Neural cell (in vitro differentiated cells): Measurements from ENCODE around the gene PAXIP1. TPM values are rescaled to one million over a fixed set of nuclear protein-coding genes. Genes with fewer than 3 reads are reported as not detected.

ENCODE experiments used
- H2AFZ ChIP-seq: fragments of 200-600, 300-800 bp; sonication (generic), shearing (Covaris generic); 2 replicates; pipeline ENCODE4 v1.6.0; 2014; ENCODE audit warnings: low read depth, mild to moderate bottlenecking, antibody characterized with exemption, low read length, moderate library complexity
- H3F3A ChIP-seq: fragments of 200-600 bp; shearing (Covaris generic); 2 replicates; pipeline ENCODE4 v1.6.1; 2016; ENCODE audit warnings: mild to moderate bottlenecking, moderate library complexity, mixed read lengths, antibody characterized with exemption, low read length; ENCODE audit not compliant: insufficient read depth, poor library complexity, severe bottlenecking
- H3K27ac ChIP-seq: fragments of 200-600, 300-800 bp; sonication (generic), shearing (Covaris generic); 2 replicates; pipeline ENCODE4 v1.5.1; 2014; ENCODE audit warnings: mild to moderate bottlenecking, low read length, moderate library complexity
- H3K27me3 ChIP-seq: fragments of 300-800, 200-600 bp; sonication (generic), shearing (Covaris generic); 2 replicates; pipeline ENCODE4 v1.6.0; 2014; ENCODE audit warnings: mild to moderate bottlenecking, low read depth, low read length, moderate library complexity; ENCODE audit not compliant: insufficient read depth
- H3K36me3 ChIP-seq: fragments of 300-800, 200-600 bp; sonication (generic), shearing (Covaris generic); 2 replicates; pipeline ENCODE4 v1.5.1; 2014; ENCODE audit warnings: mild to moderate bottlenecking, antibody characterized with exemption, low read length, moderate library complexity; ENCODE audit not compliant: insufficient read depth
- H3K4me2 ChIP-seq: fragments of 300-800, 200-600 bp; sonication (generic), shearing (Covaris generic); 2 replicates; pipeline ENCODE4 v1.6.0; 2014; ENCODE audit warnings: mild to moderate bottlenecking, low read length
- H3K4me3 ChIP-seq: fragments of 300-800, 200-600 bp; sonication (generic), shearing (Covaris generic); 2 replicates; pipeline ENCODE4 v1.5.1; 2014; ENCODE audit warnings: mild to moderate bottlenecking, low read length, moderate library complexity
- H3K79me2 ChIP-seq: fragments of 200-600 bp; shearing (Covaris generic); replicated peaks from 2 replicates; pipeline ENCODE4 v1.6.0; 2014; ENCODE audit warnings: mild to moderate bottlenecking, low read length, moderate library complexity; ENCODE audit not compliant: insufficient read depth
- H3K9ac ChIP-seq: fragments of 300-800, 200-600 bp; sonication (generic), shearing (Covaris generic); 2 replicates; pipeline ENCODE4 v1.6.1; 2016; ENCODE audit warnings: mild to moderate bottlenecking, low read length, mixed read lengths
- H3K9me2 ChIP-seq: fragments of 200-600 bp; shearing (Covaris generic); 2 replicates; pipeline ENCODE4 v1.6.1; 2016; ENCODE audit warnings: mild to moderate bottlenecking, low read length, mixed read lengths; ENCODE audit not compliant: insufficient read depth
- H3K9me3 ChIP-seq: fragments of 200-600, 300-800 bp; sonication (generic), shearing (Covaris generic); 2 replicates; pipeline ENCODE4 v1.6.1; 2016; ENCODE audit warnings: mild to moderate bottlenecking, mixed run types, low read length, moderate library complexity, mixed read lengths
- H4K20me1 ChIP-seq: fragments of 200-600 bp; shearing (Covaris generic); 2 replicates; pipeline ENCODE4 v1.6.1; 2016; ENCODE audit warnings: mild to moderate bottlenecking, mixed run types; ENCODE audit not compliant: insufficient read depth
- EP300 ChIP-seq: fragments of 450-650 bp; conservative IDR thresholded peaks from 2 replicates; pipeline ENCODE4 v1.6.1; 2014; ENCODE audit warnings: antibody characterized with exemption, mild to moderate bottlenecking, moderate library complexity; ENCODE audit not compliant: poor library complexity, severe bottlenecking
- EZH2 ChIP-seq: fragments of 200-600, 300-800 bp; shearing (Covaris generic), sonication (generic); IDR thresholded peaks from 2 replicates; pipeline ENCODE4 v1.6.1; 2014; ENCODE audit warnings: antibody characterized with exemption, low read length, borderline replicate concordance, mild to moderate bottlenecking; ENCODE audit not compliant: insufficient read depth, poor library complexity, severe bottlenecking
- MXI1 ChIP-seq: fragments of 450-650 bp; conservative IDR thresholded peaks from 2 replicates; pipeline ENCODE4 v1.6.1; 2014; ENCODE audit warnings: antibody characterized with exemption, mild to moderate bottlenecking; ENCODE audit not compliant: poor library complexity, severe bottlenecking
- POLR2AphosphoS5 ChIP-seq: IDR thresholded peaks from 2 replicates; pipeline ENCODE4 v1.6.1; 2012
- RAD21 ChIP-seq: fragments of 450-650 bp; conservative IDR thresholded peaks from 2 replicates; pipeline ENCODE4 v1.6.1; 2014; ENCODE audit warnings: antibody characterized with exemption, mild to moderate bottlenecking, moderate library complexity
- SMC3 ChIP-seq: fragments of 450-650 bp; conservative IDR thresholded peaks from 2 replicates; pipeline ENCODE4 v1.6.1; 2014; ENCODE audit warnings: antibody characterized with exemption, mild to moderate bottlenecking, moderate library complexity; ENCODE audit not compliant: poor library complexity
- TAF1 ChIP-seq: IDR thresholded peaks from 2 replicates; pipeline ENCODE4 v1.6.1; 2012; ENCODE audit warnings: low read depth
- polyA plus RNA-seq: library from polyadenylated mRNA; depleted of rRNA; stranded (reverse); fragments of >200 nt; gene quantifications from 2 replicates; pipeline ENCODE4 v1.2.3, GENCODE V29; 2014
- TF ChIP-seq, protein P1 (sequence below): IDR thresholded peaks from 2 replicates; pipeline ENCODE4 v1.6.1; 2012; ENCODE audit warnings: borderline replicate concordance
- TF ChIP-seq, protein P2 (sequence below): fragments of 450-650 bp; IDR thresholded peaks from 2 replicates; pipeline ENCODE4 v1.5.1; 2014; ENCODE audit warnings: antibody characterized with exemption, mild to moderate bottlenecking, moderate library complexity; ENCODE audit not compliant: poor library complexity, severe bottlenecking

PAXIP1 gene
- polyA plus RNA-seq, 1 donor from 2014 or later = 14.4 TPM

DNA sequence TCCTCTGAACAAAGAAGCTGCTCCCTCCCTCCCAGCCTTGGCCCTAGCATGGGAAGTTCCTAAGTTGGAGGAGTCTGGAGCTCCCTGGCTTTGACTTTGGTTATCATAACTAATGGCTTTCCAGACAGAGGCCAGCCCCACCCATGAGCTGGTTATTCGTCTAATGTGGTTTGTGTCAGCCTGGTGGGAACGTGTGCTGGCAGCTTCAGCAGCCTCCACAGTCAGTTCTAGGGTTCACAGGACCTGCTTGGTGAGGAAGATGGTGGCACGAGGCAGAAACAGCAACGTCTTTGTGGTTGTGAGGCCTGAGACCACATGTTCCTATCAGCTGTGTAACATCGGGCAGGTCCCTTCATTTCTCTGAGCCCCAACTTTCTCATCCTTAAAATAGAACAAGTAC, 103.1 kb downstream of the PAXIP1 start:
- Histone ChIP-seq H3K36me3 (no peaks in the 10 kb centered on the region), H3K79me2 (no peaks in the 10 kb centered on the region), H3K27ac (no peak overlapping the region), H3K4me3 (no peak overlapping the region), H3K27me3 (no peaks in the 10 kb centered on the region), H3K9ac (no peak overlapping the region), H3K4me2 (no peak overlapping the region), H3K9me3 (no peaks in the 10 kb centered on the region), H4K20me1 (no peaks in the 10 kb centered on the region), H3F3A (no peaks in the 10 kb centered on the region), H2AFZ (no peak overlapping the region), H3K9me2 (no peaks in the 10 kb centered on the region)
- TF ChIP-seq TAF1 (no peak), EP300 (no peak), MXI1 (no peak), POLR2AphosphoS5 (no peak), RAD21 (no peak), EZH2 (no peak), SMC3 (no peak)
- TF ChIP-seq, protein P1, sequence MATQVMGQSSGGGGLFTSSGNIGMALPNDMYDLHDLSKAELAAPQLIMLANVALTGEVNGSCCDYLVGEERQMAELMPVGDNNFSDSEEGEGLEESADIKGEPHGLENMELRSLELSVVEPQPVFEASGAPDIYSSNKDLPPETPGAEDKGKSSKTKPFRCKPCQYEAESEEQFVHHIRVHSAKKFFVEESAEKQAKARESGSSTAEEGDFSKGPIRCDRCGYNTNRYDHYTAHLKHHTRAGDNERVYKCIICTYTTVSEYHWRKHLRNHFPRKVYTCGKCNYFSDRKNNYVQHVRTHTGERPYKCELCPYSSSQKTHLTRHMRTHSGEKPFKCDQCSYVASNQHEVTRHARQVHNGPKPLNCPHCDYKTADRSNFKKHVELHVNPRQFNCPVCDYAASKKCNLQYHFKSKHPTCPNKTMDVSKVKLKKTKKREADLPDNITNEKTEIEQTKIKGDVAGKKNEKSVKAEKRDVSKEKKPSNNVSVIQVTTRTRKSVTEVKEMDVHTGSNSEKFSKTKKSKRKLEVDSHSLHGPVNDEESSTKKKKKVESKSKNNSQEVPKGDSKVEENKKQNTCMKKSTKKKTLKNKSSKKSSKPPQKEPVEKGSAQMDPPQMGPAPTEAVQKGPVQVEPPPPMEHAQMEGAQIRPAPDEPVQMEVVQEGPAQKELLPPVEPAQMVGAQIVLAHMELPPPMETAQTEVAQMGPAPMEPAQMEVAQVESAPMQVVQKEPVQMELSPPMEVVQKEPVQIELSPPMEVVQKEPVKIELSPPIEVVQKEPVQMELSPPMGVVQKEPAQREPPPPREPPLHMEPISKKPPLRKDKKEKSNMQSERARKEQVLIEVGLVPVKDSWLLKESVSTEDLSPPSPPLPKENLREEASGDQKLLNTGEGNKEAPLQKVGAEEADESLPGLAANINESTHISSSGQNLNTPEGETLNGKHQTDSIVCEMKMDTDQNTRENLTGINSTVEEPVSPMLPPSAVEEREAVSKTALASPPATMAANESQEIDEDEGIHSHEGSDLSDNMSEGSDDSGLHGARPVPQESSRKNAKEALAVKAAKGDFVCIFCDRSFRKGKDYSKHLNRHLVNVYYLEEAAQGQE = no peak
- TF ChIP-seq, protein P2, sequence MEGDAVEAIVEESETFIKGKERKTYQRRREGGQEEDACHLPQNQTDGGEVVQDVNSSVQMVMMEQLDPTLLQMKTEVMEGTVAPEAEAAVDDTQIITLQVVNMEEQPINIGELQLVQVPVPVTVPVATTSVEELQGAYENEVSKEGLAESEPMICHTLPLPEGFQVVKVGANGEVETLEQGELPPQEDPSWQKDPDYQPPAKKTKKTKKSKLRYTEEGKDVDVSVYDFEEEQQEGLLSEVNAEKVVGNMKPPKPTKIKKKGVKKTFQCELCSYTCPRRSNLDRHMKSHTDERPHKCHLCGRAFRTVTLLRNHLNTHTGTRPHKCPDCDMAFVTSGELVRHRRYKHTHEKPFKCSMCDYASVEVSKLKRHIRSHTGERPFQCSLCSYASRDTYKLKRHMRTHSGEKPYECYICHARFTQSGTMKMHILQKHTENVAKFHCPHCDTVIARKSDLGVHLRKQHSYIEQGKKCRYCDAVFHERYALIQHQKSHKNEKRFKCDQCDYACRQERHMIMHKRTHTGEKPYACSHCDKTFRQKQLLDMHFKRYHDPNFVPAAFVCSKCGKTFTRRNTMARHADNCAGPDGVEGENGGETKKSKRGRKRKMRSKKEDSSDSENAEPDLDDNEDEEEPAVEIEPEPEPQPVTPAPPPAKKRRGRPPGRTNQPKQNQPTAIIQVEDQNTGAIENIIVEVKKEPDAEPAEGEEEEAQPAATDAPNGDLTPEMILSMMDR = no peak

DNA sequence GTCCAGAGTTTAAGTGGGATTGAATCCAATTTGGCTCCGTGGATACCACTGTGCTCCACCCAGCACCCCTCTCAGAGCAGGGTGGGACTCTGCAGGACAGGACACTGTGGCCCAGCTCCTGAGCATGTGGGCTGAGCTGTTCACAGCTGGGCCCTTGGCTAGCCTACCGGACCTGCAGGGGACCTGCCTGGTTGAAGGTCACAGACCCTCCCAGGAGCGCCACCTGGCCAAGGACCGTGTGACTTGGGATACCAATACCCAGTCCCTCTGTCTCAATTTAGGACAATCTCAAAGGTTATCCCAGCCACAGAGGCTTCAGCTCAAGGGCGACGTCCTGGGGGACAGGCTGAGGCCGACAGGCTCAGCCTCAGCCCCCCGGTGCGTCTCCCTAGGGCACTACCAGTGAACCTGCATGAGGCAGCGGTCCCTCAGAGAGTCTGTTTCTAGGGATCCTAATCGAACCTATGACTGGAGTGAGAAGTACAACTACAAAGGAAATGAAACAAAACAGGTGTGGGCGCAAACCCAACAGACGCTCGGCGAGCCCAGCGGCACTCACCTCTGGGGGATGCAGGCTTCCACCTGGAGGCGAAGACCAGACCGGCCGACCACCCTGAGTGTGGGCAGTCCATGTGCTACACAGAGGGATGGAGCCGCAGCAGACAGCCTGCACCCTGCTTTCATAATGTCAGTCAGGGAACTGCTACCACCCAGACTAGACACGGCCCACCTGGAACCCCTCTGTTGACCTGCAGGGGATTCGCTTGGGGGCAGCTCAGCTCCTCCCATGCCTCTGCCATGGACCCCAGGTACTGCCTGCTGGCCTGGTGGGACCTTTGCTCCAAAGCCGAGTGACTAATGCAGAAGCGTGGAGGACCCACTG, 103.7 kb downstream of the PAXIP1 start:
- H3F3A ChIP-seq = no peaks in the 10 kb centered on the region
- TF ChIP-seq POLR2AphosphoS5 = no peak

More for the DNA sequence above, 103.7 kb downstream of the PAXIP1 start:
- no peaks in the 10 kb centered on the region for H3K27me3 ChIP-seq
- no peaks in the 10 kb centered on the region for H3K79me2 ChIP-seq
- no peak overlapping the region for H2AFZ ChIP-seq
- no peaks in the 10 kb centered on the region for H3K9me2 ChIP-seq
- H3K9ac ChIP-seq = no peak overlapping the region
- no peaks in the 10 kb centered on the region for H3K9me3 ChIP-seq
- no peaks in the 10 kb centered on the region for H4K20me1 ChIP-seq
- H3K36me3 ChIP-seq = no peaks in the 10 kb centered on the region
- no peak overlapping the region for H3K4me3 ChIP-seq
- no peak overlapping the region for H3K27ac ChIP-seq
- no peak overlapping the region for H3K4me2 ChIP-seq
